Measurements from ENCODE around the gene CBFA2T2.

GRCh38 chr20:33674294-33675135 is 184.6 kb downstream of the CBFA2T2 start, which contains the start of gene NECAB3:
- TF ChIP-seq, protein P1, sequence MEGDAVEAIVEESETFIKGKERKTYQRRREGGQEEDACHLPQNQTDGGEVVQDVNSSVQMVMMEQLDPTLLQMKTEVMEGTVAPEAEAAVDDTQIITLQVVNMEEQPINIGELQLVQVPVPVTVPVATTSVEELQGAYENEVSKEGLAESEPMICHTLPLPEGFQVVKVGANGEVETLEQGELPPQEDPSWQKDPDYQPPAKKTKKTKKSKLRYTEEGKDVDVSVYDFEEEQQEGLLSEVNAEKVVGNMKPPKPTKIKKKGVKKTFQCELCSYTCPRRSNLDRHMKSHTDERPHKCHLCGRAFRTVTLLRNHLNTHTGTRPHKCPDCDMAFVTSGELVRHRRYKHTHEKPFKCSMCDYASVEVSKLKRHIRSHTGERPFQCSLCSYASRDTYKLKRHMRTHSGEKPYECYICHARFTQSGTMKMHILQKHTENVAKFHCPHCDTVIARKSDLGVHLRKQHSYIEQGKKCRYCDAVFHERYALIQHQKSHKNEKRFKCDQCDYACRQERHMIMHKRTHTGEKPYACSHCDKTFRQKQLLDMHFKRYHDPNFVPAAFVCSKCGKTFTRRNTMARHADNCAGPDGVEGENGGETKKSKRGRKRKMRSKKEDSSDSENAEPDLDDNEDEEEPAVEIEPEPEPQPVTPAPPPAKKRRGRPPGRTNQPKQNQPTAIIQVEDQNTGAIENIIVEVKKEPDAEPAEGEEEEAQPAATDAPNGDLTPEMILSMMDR (conservative IDR thresholded peaks at IDR 0.05), result no peak
- no peak for TF ChIP-seq EZH2 (IDR thresholded peaks at IDR 0.05; ENCODE audit: low read depth)
